ENCODE measurements around the gene IL17B. TPM values are rescaled to one million over a fixed set of nuclear protein-coding genes. Genes with fewer than 3 reads are reported as not detected.

The IL17B gene
- total and polyA plus RNA-seq, 2 experiments from 2014 or later, result not detected

GRCh38 chr5:149409268-149409948, 30.3 kb upstream of the IL17B start (continued):
- no peak for TF ChIP-seq EZH2phosphoT487 (IDR thresholded peaks at IDR 0.05; ENCODE audit: unreplicated experiment)
- no peak for TF ChIP-seq EZH2 (IDR thresholded peaks at IDR 0.05; ENCODE audit: low read depth, unreplicated experiment)
- TF ChIP-seq JUNB (IDR thresholded peaks at IDR 0.05; ENCODE audit: unreplicated experiment), result no peak
- TF ChIP-seq ZNF114 (CRISPR knock-in tag; IDR thresholded peaks at IDR 0.05), result no peak
- no peak for TF ChIP-seq ETS1 (IDR thresholded peaks at IDR 0.05)
- TF ChIP-seq REST (IDR thresholded peaks at IDR 0.05; ENCODE audit: unreplicated experiment), result no peak

GRCh38 chr5:149408252-149409099, 29.4 kb upstream of the IL17B start:
- Histone ChIP-seq H3K79me2 (replicated peaks; ENCODE audit: insufficient read depth) (no peaks in the 10 kb centered on the region), H3K27ac (ENCODE audit: low read depth) (no peak overlapping the region), H3K36me3 (ENCODE audit: insufficient read depth) (no peaks in the 10 kb centered on the region), H4K20me1 (replicated peaks; ENCODE audit: insufficient read depth) (no peaks in the 10 kb centered on the region), H3K9me2 (ENCODE audit: insufficient read depth) (no peaks in the 10 kb centered on the region), H3F3A (replicated peaks; ENCODE audit: low read depth) (no peaks in the 10 kb centered on the region), H3K4me2 (no peak overlapping the region), H3K4me1 (ENCODE audit: insufficient read depth) (peaks cover 6% of the 10 kb centered on the region; the same call in 1 of the 2 replicates), H2AFZ (no peak overlapping the region), H3K4me3 (no peak overlapping the region), H3K27me3 (ENCODE audit: insufficient read depth) (no peaks in the 10 kb centered on the region)
- DNase-seq (ENCODE audit: low spot score), result no peak
- Mint-ChIP-seq H3K9me3 (no peaks in the 10 kb centered on the region; the same call in 2 of the 3 replicates), H3K27ac (no peak overlapping the region), H3K4me3 (no peak overlapping the region), H3K36me3 (ENCODE audit: low read depth) (no peaks in the 10 kb centered on the region), H3K27me3 (ENCODE audit: insufficient read depth, low read depth, poor library complexity) (peaks cover 8% of the 10 kb centered on the region), H3K4me1 (peaks cover 45% of the 10 kb centered on the region)
- no peak for ATAC-seq
- TF ChIP-seq POLR2AphosphoS5 (IDR thresholded peaks at IDR 0.05; ENCODE audit: low read depth) (no peak), CREB1 (CRISPR knock-in tag; IDR thresholded peaks at IDR 0.05; ENCODE audit: low read depth) (no peak), ZNF114 (CRISPR knock-in tag; IDR thresholded peaks at IDR 0.05) (no peak), NANOG (IDR thresholded peaks at IDR 0.05; ENCODE audit: borderline replicate concordance) (no peak), EZH2phosphoT487 (IDR thresholded peaks at IDR 0.05; ENCODE audit: unreplicated experiment) (no peak), CTCF (conservative IDR thresholded peaks at IDR 0.05; ENCODE audit: low read depth in 2 of 2) (no peak), STAT1 (IDR thresholded peaks at IDR 0.05; ENCODE audit: unreplicated experiment) (no peak), EZH2 (IDR thresholded peaks at IDR 0.05; ENCODE audit: low read depth, unreplicated experiment) (no peak), JUNB (IDR thresholded peaks at IDR 0.05; ENCODE audit: unreplicated experiment) (no peak), ETS1 (IDR thresholded peaks at IDR 0.05) (no peak)

Data from GM23338 (cell line).